GM21576 (cell line): ENCODE results near the gene RYR2.
"Not testable (repeated sequence)": the region's sequence is repeated elsewhere in the genome, so short reads cannot be mapped to it uniquely, and the experiment has no call there.

Source experiments
- ATAC-seq: cut with Tn5 transposase; IDR thresholded peaks from one replicate; pipeline ENCODE4 v1.9.1; 2021; ENCODE audit warnings: mild to moderate bottlenecking, moderate library complexity; ENCODE audit not compliant: unreplicated experiment

Gene RYR2

DNA sequence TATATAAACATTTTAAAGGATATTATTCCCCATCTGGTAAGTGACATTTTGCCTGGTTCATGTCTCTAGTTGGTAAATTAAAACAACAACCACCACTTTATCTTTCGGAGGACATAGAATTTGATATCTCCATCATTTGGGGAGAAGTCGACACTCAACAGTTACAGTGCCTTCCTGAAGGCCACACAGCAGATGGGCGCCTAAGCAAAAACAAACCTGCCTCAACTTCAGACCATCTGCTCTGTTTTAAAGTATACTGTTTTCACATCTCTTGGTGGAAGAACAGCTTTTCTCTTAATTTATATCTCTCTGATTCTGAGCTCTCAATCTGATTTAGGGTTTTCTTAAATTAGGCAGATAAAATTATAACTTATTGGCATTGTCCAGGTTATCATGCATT, 282.2 kb downstream of the RYR2 start:
- no peak for ATAC-seq

DNA sequence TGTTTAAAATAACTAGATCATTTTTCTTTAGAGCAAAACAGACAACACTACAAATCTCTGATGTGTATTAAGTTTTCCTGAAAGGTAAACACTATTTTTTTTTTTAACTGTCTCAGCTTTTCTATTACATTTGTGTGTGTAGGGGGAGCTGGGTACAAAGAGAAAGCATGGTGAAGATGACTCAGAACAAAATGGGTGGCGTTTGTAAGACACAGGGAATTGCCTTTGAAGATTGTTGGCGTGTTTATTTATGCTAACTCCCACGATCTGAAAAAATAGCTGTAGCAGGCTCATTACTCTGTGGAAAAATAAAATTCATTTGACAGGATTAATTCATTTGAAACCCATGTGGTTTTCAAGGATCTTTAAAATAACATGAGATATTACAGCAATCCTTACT, 285.1 kb downstream of the RYR2 start:
- ATAC-seq: no peak

GRCh38 chr1:237340892-237341291, 298.9 kb downstream of the RYR2 start:
- no peak for ATAC-seq

- ATAC-seq: no peak
These were observed 299.4 kb downstream of the RYR2 start for GRCh38 chr1:237341391-237341790.

GRCh38 chr1:237342730-237343129, 300.7 kb downstream of the RYR2 start:
- ATAC-seq: no peak

DNA sequence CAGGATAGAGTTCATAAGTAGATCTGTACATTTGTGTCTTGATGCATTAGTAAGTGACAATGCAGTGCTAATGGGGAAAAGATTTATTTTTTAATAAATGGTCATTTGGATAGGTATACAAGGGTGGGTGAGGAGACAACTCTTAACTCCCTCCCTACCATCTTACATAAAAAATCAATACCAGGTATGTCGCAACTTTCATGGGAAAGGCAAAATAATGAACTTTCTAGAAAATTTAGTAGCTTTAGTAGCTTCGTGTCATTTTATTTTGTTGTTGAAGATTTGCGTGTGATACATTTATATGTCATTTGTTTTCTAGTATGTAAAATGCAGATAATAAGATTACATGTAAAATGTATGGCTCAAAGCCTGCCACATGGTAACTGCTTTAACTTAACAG, 310.8 kb downstream of the RYR2 start:
- no peak for ATAC-seq

DNA sequence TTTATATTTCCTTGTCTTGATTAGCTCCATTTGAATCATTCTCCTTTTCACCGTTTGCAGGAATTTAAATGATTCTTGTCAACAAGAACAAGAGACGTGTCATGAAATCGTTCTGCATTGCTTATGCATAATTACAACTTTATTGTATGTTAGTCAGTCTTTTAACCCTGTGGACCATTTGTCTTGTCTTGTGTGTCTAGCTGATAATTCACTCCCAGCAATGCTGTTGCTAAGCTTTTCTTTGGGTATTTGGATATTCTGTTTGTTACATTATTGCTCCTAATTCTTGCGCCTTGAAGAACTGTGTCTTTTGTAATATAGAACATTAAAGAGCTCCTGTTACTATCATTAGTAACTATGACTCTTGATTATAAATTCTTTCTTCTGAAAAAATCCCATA, 311.9 kb downstream of the RYR2 start:
- no peak for ATAC-seq

DNA sequence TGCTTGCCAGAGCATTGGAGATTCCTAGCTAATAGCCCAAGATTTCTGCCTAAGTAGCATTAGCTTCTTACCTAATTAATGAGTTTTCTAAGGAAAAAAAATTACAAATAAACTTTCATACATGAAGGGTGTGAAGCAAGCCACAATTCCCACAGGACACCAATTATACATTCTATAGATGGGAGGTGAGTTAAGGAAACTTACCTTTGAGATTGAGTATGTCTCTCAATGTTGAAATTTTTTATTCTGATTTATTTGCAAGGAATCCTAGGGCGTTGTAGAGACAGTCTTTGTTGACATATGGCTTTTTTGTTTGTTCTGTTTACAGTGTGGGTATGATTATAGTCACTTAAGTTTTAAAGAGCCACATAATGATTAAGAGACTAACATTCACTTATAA, 313.0 kb downstream of the RYR2 start:
- no peak for ATAC-seq

GRCh38 chr1:237358555-237358954, 316.6 kb downstream of the RYR2 start:
- ATAC-seq: no peak

DNA sequence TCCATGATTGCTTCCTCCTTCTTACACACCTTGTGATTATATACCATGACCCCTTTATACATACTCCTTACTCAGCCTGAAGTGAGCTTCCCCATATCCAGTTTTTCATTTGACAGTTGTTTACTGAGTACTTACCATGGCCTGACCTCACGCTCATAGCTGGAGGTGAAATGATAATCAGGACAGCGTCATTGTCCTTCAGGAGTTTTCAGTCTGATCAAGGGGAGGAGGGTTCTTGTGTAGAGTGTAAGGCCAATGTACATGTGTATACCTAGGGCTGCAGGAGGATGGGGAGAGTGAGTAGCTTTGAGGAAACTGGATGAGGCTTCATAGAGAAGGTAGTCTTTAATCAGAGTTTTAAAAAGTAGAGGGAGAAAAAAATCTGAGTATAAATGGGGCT, 325.8 kb downstream of the RYR2 start:
- no peak for ATAC-seq

DNA sequence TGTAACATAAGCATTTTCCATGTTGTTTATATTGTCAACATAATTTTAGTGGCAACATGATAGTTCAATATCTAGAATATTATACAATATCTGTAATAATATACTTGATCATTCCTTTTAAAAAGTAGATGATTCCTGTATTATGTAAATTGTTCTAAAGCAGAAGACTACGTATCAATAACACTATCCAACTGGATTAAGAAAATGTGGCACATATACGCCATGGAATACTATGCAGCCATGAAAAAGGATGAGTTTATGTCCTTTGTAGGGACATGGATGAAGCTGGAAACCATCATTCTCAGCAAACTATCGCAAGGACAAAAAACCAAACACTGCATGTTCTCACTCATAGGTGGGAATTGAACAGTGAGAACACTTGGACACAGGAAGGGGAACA, 329.5 kb downstream of the RYR2 start:
- not testable (repeated sequence) for ATAC-seq

DNA sequence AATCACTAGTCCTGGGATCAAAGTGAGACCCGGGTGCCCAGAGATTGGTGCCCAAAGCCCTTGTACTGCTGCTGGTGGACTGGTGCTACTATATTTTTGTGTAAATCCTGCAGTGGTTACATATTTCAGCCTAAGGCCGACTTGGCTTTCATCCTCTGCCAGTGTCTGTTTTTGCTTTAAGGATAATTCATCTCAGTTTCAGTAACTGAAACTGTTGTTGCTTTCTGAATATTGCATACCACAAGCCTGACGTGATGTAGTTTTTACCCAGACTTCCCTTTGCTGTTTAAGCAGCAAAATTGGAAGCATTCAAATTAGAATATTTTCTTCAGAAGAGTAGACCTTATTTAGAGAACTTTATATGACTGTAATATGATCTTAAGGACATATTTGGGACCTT, 341.8 kb downstream of the RYR2 start:
- ATAC-seq: no peak

DNA sequence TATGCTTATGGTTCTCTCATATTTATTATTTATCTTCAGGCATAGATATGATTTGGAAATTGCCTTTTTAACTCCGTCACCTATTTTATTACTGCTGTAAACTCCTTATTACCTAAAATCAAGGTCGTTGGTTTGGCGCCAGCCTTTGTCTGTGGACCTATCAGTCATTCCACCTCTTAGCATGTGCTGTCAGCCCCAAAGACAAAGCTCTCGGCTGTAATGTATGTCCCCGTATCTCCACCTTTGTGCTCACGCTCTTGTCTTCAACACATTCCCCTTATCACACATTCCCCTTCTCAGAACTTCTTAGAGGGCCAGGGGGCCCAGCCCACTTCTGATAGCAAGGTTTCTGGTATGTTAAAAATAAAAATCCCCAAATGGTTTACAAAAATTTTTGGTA, 342.2 kb downstream of the RYR2 start:
- no peak for ATAC-seq

- ATAC-seq: no peak
These were observed 344.6 kb downstream of the RYR2 start for GRCh38 chr1:237386362-237387143.

GRCh38 chr1:237387144-237387505, 345.1 kb downstream of the RYR2 start:
- ATAC-seq: no peak

- no peak for ATAC-seq
These were observed 348.8 kb downstream of the RYR2 start for GRCh38 chr1:237390823-237391222.

DNA sequence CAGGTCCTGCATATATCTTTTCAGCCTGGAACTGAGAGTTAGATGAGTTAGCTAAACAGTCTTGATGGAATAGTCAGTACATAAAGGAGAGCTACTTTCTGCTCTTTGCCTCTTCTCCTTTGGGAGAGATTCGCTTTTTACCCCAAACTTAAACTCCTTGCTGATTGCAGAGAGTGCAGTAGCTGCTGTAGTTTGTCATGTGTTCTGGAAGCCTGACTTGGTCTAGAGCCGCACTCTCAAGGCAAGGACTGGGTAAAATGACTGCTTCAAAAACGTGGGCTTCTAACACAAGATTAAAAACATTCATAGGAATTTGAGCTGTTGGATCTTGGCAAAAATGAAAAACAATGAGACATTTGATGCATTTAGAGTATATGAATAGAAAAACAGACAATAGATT, 351.6 kb downstream of the RYR2 start:
- no peak for ATAC-seq

- ATAC-seq: no peak
These were observed 352.3 kb downstream of the RYR2 start for GRCh38 chr1:237394281-237394680.

DNA sequence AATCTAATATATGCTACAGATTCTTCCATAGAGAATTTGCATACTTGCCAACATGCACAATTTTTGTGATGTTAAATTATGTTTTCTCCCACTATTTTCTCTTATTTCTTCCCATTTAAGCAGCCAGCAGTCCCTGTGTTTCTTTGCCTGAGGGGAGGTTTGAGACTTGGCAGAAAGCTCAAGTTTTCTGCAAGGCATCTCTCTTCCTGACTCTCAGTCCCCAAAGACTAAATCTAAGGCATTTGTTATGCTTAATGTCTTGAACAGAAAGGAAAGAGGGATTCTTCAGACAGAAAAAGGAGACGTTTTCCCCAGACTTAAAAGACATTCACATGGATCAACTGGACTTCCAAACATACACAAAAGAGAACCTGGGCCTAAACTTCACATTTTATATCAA, 354.4 kb downstream of the RYR2 start:
- ATAC-seq: no peak

DNA sequence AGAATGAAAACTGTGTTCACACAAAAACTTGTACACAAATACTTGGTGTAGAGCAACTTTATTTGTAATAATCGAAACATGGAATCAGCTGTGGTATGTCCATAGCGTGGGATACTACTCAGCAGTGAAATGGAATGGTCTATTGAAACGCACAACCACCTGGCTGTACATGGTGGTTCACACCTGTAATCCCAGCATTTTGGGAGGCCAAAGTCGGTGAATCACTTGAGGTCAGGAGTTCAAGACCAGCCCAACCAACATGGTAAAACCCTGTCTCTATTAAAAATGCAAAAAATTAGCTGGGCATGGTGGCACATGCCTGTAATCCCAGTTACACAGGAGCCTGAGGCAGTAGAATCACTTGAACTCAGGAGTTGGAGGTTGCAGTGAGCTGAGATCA, 356.8 kb downstream of the RYR2 start:
- no peak for ATAC-seq

DNA sequence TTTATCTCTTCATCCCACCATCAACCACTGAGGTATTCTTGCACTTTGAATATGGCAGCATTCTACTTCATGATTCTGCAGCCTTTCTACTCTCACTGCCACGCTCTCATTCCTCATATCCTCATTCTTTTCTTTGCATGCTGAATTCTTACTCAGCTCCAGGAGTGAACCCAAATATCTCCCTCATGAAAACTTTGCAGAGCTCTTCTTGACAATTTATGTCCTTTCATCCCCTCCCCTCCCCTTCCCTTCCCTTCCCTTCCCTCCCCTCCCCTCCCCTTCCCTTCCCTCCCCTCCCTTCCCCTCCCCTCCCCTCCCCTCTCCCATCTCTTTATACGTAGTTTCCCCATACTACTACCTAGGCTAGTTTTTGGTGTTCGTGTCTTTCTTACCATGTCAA, 363.9 kb downstream of the RYR2 start:
- no peak for ATAC-seq

DNA sequence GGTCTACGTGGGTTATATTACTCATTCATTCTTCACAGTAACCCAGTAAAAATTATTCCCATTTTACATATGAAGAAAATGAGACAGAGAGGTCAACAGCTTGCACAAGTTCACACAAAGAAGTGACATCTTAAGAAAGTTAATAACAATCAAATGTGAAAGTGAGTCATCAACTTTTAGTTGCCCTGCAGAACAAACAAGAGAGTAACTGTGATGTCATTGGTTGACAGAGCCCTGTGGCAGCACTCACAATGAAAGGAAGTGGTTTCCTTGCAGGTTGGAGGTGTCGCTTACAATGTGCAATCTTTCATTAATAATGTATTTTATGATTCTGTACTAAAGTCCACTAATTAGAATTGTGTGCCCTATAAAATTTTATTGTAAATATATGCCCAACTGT, 369.6 kb downstream of the RYR2 start:
- peak; percentile 59 for ATAC-seq

DNA sequence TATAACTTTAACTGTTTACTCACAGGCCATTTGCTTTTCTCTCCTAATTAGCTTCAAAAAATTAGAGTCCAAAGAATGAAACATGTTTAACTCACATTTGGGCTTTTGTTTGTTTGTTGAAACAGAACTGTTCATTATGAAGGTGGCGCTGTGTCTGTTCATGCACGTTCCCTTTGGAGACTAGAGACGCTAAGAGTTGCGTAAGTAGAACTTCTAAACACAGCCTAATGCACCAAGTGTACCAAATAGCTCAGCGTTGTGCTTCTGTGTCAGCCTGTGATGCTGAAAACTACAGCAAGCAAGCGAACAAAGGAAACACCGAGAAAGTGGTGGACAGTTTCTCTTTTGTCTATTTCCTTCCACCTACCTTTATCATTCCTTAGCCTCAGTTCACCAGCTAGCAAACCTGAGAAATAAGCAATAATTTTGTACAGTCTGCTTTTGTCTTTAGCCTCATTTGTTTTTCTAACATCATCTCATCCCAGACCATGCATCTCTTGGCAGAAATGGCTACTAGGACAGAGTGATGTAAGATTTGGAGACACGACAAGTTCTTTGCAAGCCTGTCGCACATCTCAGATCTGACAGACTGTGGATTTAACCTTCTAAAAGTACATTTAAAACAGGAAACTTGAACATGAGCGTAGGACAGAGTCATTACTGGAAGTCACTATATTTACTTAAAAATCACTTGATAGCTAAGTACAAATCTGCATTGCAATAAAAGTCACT, 375.1 kb downstream of the RYR2 start:
- no peak for ATAC-seq
